AG09309 (cell line): Measurements from ENCODE around the gene TEX51.

Experiments used
- DNase-seq: peaks from one replicate; pipeline ENCODE4 v3.0.0-alpha.2; 2010; ENCODE audit warnings: low read depth
- H3K4me3 ChIP-seq: 2 replicates; pipeline ENCODE4 v1.5.1; 2011; ENCODE audit warnings: mild to moderate bottlenecking, low read depth, low read length, moderate library complexity; ENCODE audit not compliant: control insufficient read depth
- CTCF ChIP-seq: IDR thresholded peaks from 2 replicates; pipeline ENCODE4 v1.5.1; 2011; ENCODE audit warnings: mild to moderate bottlenecking, low read depth, low read length, inconsistent platforms; ENCODE audit not compliant: insufficient read depth, control insufficient read depth; ENCODE audit errors: missing control alignments

TEX51 gene

DNA sequence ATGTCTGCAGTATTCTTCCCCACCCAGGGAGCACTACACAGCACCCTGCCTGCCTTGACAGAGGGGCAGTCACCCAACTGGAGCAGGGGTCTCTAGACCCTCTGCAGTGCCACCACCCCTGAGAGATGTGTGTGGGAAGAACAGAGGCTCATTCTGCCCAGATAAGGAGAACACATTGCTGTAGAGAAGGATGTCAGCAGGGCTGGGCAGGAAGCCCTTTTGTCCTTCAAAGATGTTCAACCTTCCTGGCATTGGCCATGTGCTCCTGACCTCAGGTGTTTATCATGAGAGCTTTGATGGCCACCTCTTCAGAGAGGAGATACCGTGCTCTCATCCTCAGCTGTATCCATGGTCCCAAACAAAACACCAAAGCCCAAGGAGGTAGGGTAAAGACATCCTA is 4.6 kb upstream of the TEX51 start:
- TF ChIP-seq CTCF: no peak
- no peak for DNase-seq
- no peak overlapping the region for H3K4me3 ChIP-seq

DNA sequence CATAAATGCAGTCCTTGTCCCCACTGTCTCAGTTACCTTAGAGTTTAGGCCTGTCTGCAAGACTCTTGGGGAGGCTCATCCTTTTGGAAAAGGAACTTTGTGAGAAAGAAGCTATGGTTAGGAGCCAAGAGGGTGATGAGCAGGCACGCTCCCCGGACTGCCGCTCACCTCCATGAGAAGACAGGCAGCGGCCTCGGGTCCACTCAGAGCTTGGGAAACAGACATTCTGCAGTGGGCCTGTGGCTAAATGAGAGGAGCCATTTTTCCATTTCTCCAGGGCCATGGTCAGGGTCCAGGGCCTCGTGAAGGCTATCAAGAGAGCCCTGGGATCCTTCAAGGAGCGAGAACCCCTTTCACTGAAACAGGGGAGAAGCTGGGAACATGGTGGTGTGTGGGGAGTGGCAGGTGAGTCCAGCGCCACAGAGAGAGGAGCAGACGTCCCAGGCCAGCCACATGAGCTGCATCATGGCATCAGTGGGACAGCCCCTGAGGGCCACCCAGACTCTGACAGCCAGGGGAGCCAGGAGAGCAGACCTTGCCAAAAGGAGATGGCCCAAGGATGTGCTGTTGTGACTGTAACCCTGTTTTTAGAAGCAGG is 4.0 kb upstream of the TEX51 start:
- no peak for DNase-seq
- no peak overlapping the region for H3K4me3 ChIP-seq
- TF ChIP-seq CTCF: no peak

- no peak for DNase-seq
- H3K4me3 ChIP-seq: no peak overlapping the region
- TF ChIP-seq CTCF: no peak
Observed at GRCh38 chr2:126895336-126895735, 3.4 kb upstream of the TEX51 start.

- H3K4me3 ChIP-seq: no peak overlapping the region
- DNase-seq: no peak
- TF ChIP-seq CTCF: no peak
Observed at GRCh38 chr2:126896471-126896870, 2.2 kb upstream of the TEX51 start.

DNA sequence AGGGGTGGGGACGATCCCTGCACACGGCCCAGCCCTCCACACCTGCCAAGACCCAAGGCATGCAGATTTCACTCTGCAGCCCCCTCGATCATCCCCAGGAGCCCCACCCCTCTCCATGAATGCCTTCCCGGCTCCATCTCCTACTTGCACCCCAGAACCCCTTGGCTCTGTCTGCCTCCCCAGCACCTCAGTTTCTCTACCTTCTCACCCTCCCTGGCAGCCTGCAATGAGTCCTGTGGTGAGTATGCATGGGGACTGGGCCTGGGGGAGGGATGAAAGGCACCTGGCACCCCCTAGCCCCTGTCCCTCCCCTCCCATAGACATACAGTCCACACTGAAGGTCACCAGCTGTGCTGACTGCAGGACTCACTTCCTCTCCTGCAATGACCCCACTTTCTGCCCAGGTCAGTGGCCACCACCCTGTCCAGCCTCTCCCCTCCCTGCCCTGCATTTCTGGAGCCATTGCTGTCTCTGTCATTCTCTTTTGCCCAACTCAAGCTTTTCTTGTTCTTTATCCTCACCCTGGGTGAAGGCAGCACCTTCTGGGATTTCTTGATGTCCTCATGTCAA is 1.0 kb downstream of the TEX51 start:
- H3K4me3 ChIP-seq: no peak overlapping the region
- TF ChIP-seq CTCF: no peak
- no peak for DNase-seq

- no peak for TF ChIP-seq CTCF
- no peak overlapping the region for H3K4me3 ChIP-seq
- DNase-seq: no peak
Observed at GRCh38 chr2:126900646-126901319, 2.1 kb downstream of the TEX51 start.

DNA sequence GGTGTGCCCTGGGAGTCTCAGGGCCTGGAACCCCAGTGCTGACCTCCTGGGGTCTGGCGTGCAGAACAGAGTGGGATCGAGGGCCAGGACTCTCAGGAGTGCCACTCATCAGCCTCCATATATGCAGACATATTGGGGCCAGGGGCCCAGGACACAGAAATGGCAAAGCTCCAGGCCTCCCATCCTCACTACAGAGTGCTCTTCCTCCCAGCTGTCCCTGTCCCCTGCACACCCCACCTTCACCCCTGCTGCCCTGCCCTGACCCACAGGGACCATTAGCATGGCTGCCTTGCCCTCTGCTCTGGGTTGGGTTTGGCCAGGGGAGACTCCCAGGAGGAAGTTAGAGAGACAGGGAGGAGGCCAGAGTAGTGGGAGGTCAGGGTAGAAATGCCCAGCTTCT is 2.8 kb downstream of the TEX51 start:
- H3K4me3 ChIP-seq: no peak overlapping the region
- no peak for DNase-seq
- no peak for TF ChIP-seq CTCF
